K562 treated with DMSO at 1 percent for 4 hours (cell line): Measurements from ENCODE around the gene IGSF11. TPM values are rescaled to one million over a fixed set of nuclear protein-coding genes. Genes with fewer than 3 reads are reported as not detected.

Source experiments
- total RNA-seq: library from RNA; unstranded; fragments of 300-600 nt; gene quantifications from 2 replicates; pipeline ENCODE4 v1.2.3, GENCODE V29; 2022; ENCODE audit not compliant: insufficient read depth

The IGSF11 gene, protein sequence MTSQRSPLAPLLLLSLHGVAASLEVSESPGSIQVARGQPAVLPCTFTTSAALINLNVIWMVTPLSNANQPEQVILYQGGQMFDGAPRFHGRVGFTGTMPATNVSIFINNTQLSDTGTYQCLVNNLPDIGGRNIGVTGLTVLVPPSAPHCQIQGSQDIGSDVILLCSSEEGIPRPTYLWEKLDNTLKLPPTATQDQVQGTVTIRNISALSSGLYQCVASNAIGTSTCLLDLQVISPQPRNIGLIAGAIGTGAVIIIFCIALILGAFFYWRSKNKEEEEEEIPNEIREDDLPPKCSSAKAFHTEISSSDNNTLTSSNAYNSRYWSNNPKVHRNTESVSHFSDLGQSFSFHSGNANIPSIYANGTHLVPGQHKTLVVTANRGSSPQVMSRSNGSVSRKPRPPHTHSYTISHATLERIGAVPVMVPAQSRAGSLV
- total RNA-seq: 1.1 and 2.4 TPM in 2 replicates

GRCh38 chr3:119034256-119035013 lies at the start of gene IGSF11:
Gene IGSF11 (minus strand): TSS chr3:119034846. CDS start chr3:119034582, 264 bp downstream.

Other genes starting within 250 kb of the IGSF11 start
- not detected in 2 replicates for gene TEX55, start 111.3 kb upstream of the IGSF11 start, total RNA-seq
- gene UPK1B, start 138.8 kb upstream of the IGSF11 start, total RNA-seq: not detected in 2 replicates
- 10.3 and 11.4 TPM in 2 replicates for gene B4GALT4, start 206.0 kb upstream of the IGSF11 start, total RNA-seq